ENCODE measurements around the gene SCAMP3. TPM values are rescaled to one million over a fixed set of nuclear protein-coding genes. Genes with fewer than 3 reads are reported as not detected.
A peak's percentile ranks its signal among the peaks of the same experiment; 100 is the strongest.

The SCAMP3 gene
- total RNA-seq, 1 donor from 2014 or later = 78.6 TPM

GRCh38 chr1:155272466-155273342 is 10.5 kb upstream of the SCAMP3 start:
- ChIA-PET POLR2A (interaction anchor here (0.6 to 2.4 kb wide), 33 partner anchors 10 to 958 kb away, joined by 3 to 52 read pairs (median 5); partner anchors contain the start of genes CKS1B, ENTREP3, FDPS and MTX1), CTCF (interaction anchor here (0.7 to 4.3 kb wide), 4 partner anchors 9 to 51 kb away, joined by 3 to 21 read pairs (median 10); partner anchors contain the start of gene FDPS)
- Mint-ChIP-seq H3K4me3 (peak overlapping the region; percentile 94), H3K36me3 (ENCODE audit: low read depth) (peaks cover 44% of the 10 kb centered on the region), H3K27me3 (no peaks in the 10 kb centered on the region), H3K9me3 (no peaks in the 10 kb centered on the region), H3K27ac (peak overlapping the region; percentile 91), H3K4me1 (peaks cover 43% of the 10 kb centered on the region)
- intact Hi-C loops (cut with micrococcal nuclease) = loop anchor here (1.0 to 10.0 kb wide), 6 partner anchors 10 to 292 kb away; partner anchors contain the start of genes ASH1L, ENTREP3, FDPS and SCAMP3
- no peak for TF ChIP-seq CTCF (IDR thresholded peaks at IDR 0.05)
- DNase-seq = no peak
- ATAC-seq (ENCODE audit: low read depth) = peak; percentile 26

- TF ChIP-seq CTCF (IDR thresholded peaks at IDR 0.05) = no peak
- Mint-ChIP-seq H3K9me3 (no peaks in the 10 kb centered on the region), H3K36me3 (ENCODE audit: low read depth) (peaks cover 76% of the 10 kb centered on the region), H3K4me3 (no peak overlapping the region), H3K27me3 (no peaks in the 10 kb centered on the region), H3K4me1 (peaks cover 29% of the 10 kb centered on the region), H3K27ac (no peak overlapping the region)
- ChIA-PET POLR2A (interaction anchor here (1.2 kb wide), 1 partner anchor 18 kb away, joined by 7 read pairs; no protein-coding TSS in a partner anchor), CTCF (no interaction called here)
- intact Hi-C loops (cut with micrococcal nuclease) = no loop called here
- DNase-seq = no peak
- no peak for ATAC-seq (ENCODE audit: low read depth)
Measured at GRCh38 chr1:155269381-155269780, 7.2 kb upstream of the SCAMP3 start.

GRCh38 chr1:155268630-155269029 is 6.5 kb upstream of the SCAMP3 start:
- Mint-ChIP-seq H3K36me3 (ENCODE audit: low read depth) (peaks cover 83% of the 10 kb centered on the region), H3K4me1 (peaks cover 25% of the 10 kb centered on the region), H3K9me3 (no peaks in the 10 kb centered on the region), H3K4me3 (no peak overlapping the region), H3K27ac (no peak overlapping the region), H3K27me3 (no peaks in the 10 kb centered on the region)
- no peak for DNase-seq
- TF ChIP-seq CTCF (IDR thresholded peaks at IDR 0.05) = no peak
- ChIA-PET POLR2A (no interaction called here), CTCF (interaction anchor here (0.7 kb wide), 1 partner anchor 18 kb away, joined by 3 read pairs; no protein-coding TSS in a partner anchor)
- intact Hi-C loops (cut with micrococcal nuclease) = no loop called here
- ATAC-seq (ENCODE audit: low read depth) = no peak

GRCh38 chr1:155267373-155267772 is 5.2 kb upstream of the SCAMP3 start:
- Mint-ChIP-seq H3K27me3 (no peaks in the 10 kb centered on the region), H3K36me3 (ENCODE audit: low read depth) (peaks cover 88% of the 10 kb centered on the region), H3K4me1 (peaks cover 25% of the 10 kb centered on the region), H3K4me3 (no peak overlapping the region), H3K27ac (no peak overlapping the region), H3K9me3 (no peaks in the 10 kb centered on the region)
- CTCF ChIA-PET = interaction anchor here (1.8 kb wide), 1 partner anchor 17 kb away, joined by 9 read pairs; no protein-coding TSS in a partner anchor
- DNase-seq = no peak
- intact Hi-C loops (cut with micrococcal nuclease) = no loop called here
- ATAC-seq (ENCODE audit: low read depth) = no peak
- TF ChIP-seq CTCF (IDR thresholded peaks at IDR 0.05) = no peak
- POLR2A ChIA-PET = interaction anchor here (0.5 to 1.0 kb wide), 2 partner anchors 13 to 16 kb away, joined by 3 read pairs; no protein-coding TSS in a partner anchor

GRCh38 chr1:155266553-155266952 is 4.4 kb upstream of the SCAMP3 start:
- Mint-ChIP-seq H3K27me3 (no peaks in the 10 kb centered on the region), H3K4me3 (no peak overlapping the region)
- intact Hi-C loops (cut with micrococcal nuclease) = no loop called here

More at GRCh38 chr1:155266553-155266952, 4.4 kb upstream of the SCAMP3 start:
- no peak for TF ChIP-seq CTCF (IDR thresholded peaks at IDR 0.05)
- Mint-ChIP-seq H3K4me1 (peaks cover 26% of the 10 kb centered on the region), H3K27ac (no peak overlapping the region), H3K9me3 (no peaks in the 10 kb centered on the region), H3K36me3 (ENCODE audit: low read depth) (peaks cover 93% of the 10 kb centered on the region)
- CTCF ChIA-PET = interaction anchor here (1.8 kb wide), 1 partner anchor 16 kb away, joined by 9 read pairs; no protein-coding TSS in a partner anchor
- POLR2A ChIA-PET = interaction anchor here (1.0 kb wide), 1 partner anchor 15 kb away, joined by 3 read pairs; no protein-coding TSS in a partner anchor
- ATAC-seq (ENCODE audit: low read depth) (no peak), DNase-seq (no peak)

Data from activated B cell treated with CpG ODN at 0.5 μM for 24 hours (primary cell).